H9 (cell line): ENCODE data around the gene PNLDC1. TPM values are rescaled to one million over a fixed set of nuclear protein-coding genes. Genes with fewer than 3 reads are reported as not detected.

Source experiments
- DNase-seq: peaks from one replicate; pipeline ENCODE4 v3.0.0-alpha.2; 2017
- H2AFZ ChIP-seq: one replicate; pipeline ENCODE4 v1.6.1; 2013; ENCODE audit warnings: mild to moderate bottlenecking, low read length, control low read depth, moderate library complexity
- H2AK5ac ChIP-seq: 2 replicates; pipeline ENCODE4 v1.6.1; 2013; ENCODE audit warnings: low read length, control low read depth, mixed read lengths; ENCODE audit not compliant: insufficient read length
- H2BK120ac ChIP-seq: one replicate; pipeline ENCODE4 v1.6.1; 2013; ENCODE audit warnings: low read depth, mild to moderate bottlenecking, low read length, control low read depth, inconsistent platforms; ENCODE audit not compliant: poor library complexity, severe bottlenecking
- H2BK12ac ChIP-seq: 2 replicates; pipeline ENCODE4 v1.6.1; 2013; ENCODE audit warnings: low read length, control low read depth, mixed read lengths, low read depth; ENCODE audit not compliant: insufficient read length
- H2BK15ac ChIP-seq: 2 replicates; pipeline ENCODE4 v1.6.1; 2013; ENCODE audit warnings: low read depth, low read length, control low read depth
- H2BK20ac ChIP-seq: one replicate; pipeline ENCODE4 v1.6.1; 2013; ENCODE audit warnings: low read depth, mild to moderate bottlenecking, low read length, control low read depth, inconsistent platforms; ENCODE audit not compliant: poor library complexity, severe bottlenecking
- H2BK5ac ChIP-seq: 2 replicates; pipeline ENCODE4 v1.6.1; 2013; ENCODE audit warnings: low read length, control low read depth, mixed read lengths; ENCODE audit not compliant: insufficient read length
- H3K14ac ChIP-seq: 2 replicates; pipeline ENCODE4 v1.6.1; 2013; ENCODE audit warnings: low read length, control low read depth; ENCODE audit not compliant: insufficient read depth
- H3K18ac ChIP-seq: 2 replicates; pipeline ENCODE4 v1.6.1; 2013; ENCODE audit warnings: low read depth, mild to moderate bottlenecking, mixed read lengths, low read length, control low read depth; ENCODE audit not compliant: insufficient read length
- H3K23ac ChIP-seq: 2 replicates; pipeline ENCODE4 v1.6.1; 2013; ENCODE audit warnings: low read length, control low read depth, mixed read lengths, low read depth; ENCODE audit not compliant: insufficient read length
- H3K23me2 ChIP-seq: 2 replicates; pipeline ENCODE4 v1.6.1; 2013; ENCODE audit warnings: low read depth, mild to moderate bottlenecking, mixed read lengths, low read length, control low read depth; ENCODE audit not compliant: insufficient read length, poor library complexity, severe bottlenecking
- H3K27ac ChIP-seq: 2 replicates; pipeline ENCODE4 v1.5.1; 2013; ENCODE audit warnings: low read length, control low read depth, mixed read lengths, low read depth; ENCODE audit not compliant: insufficient read length
- H3K27me3 ChIP-seq: 2 replicates; pipeline ENCODE4 v1.6.1; 2013; ENCODE audit warnings: low read length, control low read depth, inconsistent platforms; ENCODE audit not compliant: insufficient read depth
- H3K4ac ChIP-seq: 2 replicates; pipeline ENCODE4 v1.6.1; 2013; ENCODE audit warnings: low read depth, mild to moderate bottlenecking, control low read depth, inconsistent platforms, low read length, moderate library complexity
- H3K4me1 ChIP-seq: 2 replicates; pipeline ENCODE4 v1.6.1; 2013; ENCODE audit warnings: low read length, control low read depth, inconsistent platforms; ENCODE audit not compliant: insufficient read depth
- H3K4me2 ChIP-seq: 2 replicates; pipeline ENCODE4 v1.6.1; 2013; ENCODE audit warnings: low read length, control low read depth, mixed read lengths; ENCODE audit not compliant: insufficient read length, insufficient read depth
- H3K56ac ChIP-seq: 2 replicates; pipeline ENCODE4 v1.6.1; 2013; ENCODE audit warnings: low read depth, mild to moderate bottlenecking, mixed read lengths, low read length, control low read depth; ENCODE audit not compliant: insufficient read length
- H3K79me1 ChIP-seq: 2 replicates; pipeline ENCODE4 v1.6.1; 2013; ENCODE audit warnings: low read depth, mild to moderate bottlenecking, moderate library complexity, low read length, control low read depth, inconsistent platforms; ENCODE audit not compliant: insufficient read depth, poor library complexity, severe bottlenecking
- H3K79me2 ChIP-seq: 2 replicates; pipeline ENCODE4 v1.6.1; 2013; ENCODE audit warnings: low read length, control low read depth, inconsistent platforms; ENCODE audit not compliant: insufficient read depth
- H3K9ac ChIP-seq: 2 replicates; pipeline ENCODE4 v1.6.1; 2013; ENCODE audit warnings: low read length, control low read depth, mixed read lengths; ENCODE audit not compliant: insufficient read length; ENCODE audit errors: extremely low read depth
- H3K9me3 ChIP-seq: one replicate; pipeline ENCODE4 v1.6.1; 2013; ENCODE audit warnings: low read depth, low read length, inconsistent platforms; ENCODE audit not compliant: control insufficient read depth
- H3T11ph ChIP-seq: one replicate; pipeline ENCODE4 v1.6.1; 2013; ENCODE audit warnings: mild to moderate bottlenecking, low read length, control low read depth, inconsistent platforms
- H4K20me1 ChIP-seq: one replicate; pipeline ENCODE4 v1.6.1; 2013; ENCODE audit not compliant: control insufficient read depth, insufficient read length, insufficient read depth
- H4K5ac ChIP-seq: 2 replicates; pipeline ENCODE4 v1.6.1; 2013; ENCODE audit warnings: low read depth, mild to moderate bottlenecking, mixed read lengths, low read length, control low read depth; ENCODE audit not compliant: insufficient read length
- H4K8ac ChIP-seq: replicated peaks from 2 replicates; pipeline ENCODE4 v1.6.1; 2013; ENCODE audit warnings: low read length, control low read depth, mixed read lengths, low read depth; ENCODE audit not compliant: insufficient read length
- H4K91ac ChIP-seq: 2 replicates; pipeline ENCODE4 v1.6.1; 2013; ENCODE audit warnings: low read depth, mild to moderate bottlenecking, moderate library complexity, mixed read lengths, low read length, control low read depth; ENCODE audit not compliant: insufficient read length
- H3K27ac Mint-ChIP-seq, 3 experiments: 2 replicates in 2 of 3; 3 replicates in 1 of 3; pipeline ENCODE4 v1.8.0; 2020 to 2021; ENCODE audit warnings: mixed read lengths in 3 of 3, mild to moderate bottlenecking in 1 of 3, moderate library complexity in 1 of 3
- H3K27me3 Mint-ChIP-seq: 2 replicates; pipeline ENCODE4 v1.8.0; 2021; ENCODE audit warnings: low read depth, mild to moderate bottlenecking, moderate library complexity, mixed read lengths
- H3K36me3 Mint-ChIP-seq, 3 experiments: 2 replicates in 2 of 3; 3 replicates in 1 of 3; pipeline ENCODE4 v1.8.0; 2020 to 2021; ENCODE audit warnings: low read depth in 3 of 3, mixed read lengths in 3 of 3; ENCODE audit not compliant: insufficient read depth in 1 of 3
- H3K4me1 Mint-ChIP-seq, 2 experiments: 2 replicates each; pipeline ENCODE4 v1.8.0; 2020; ENCODE audit warnings: mixed read lengths in 2 of 2
- H3K4me3 Mint-ChIP-seq, 2 experiments: 2 replicates in 1 of 2; 3 replicates in 1 of 2; pipeline ENCODE4 v1.8.0; 2020 to 2021; ENCODE audit warnings: mild to moderate bottlenecking in 2 of 2, mixed read lengths in 2 of 2, moderate library complexity in 1 of 2
- H3K9me3 Mint-ChIP-seq, 2 experiments: 2 replicates in 1 of 2; 3 replicates in 1 of 2; pipeline ENCODE4 v1.8.0; 2020; ENCODE audit warnings: mild to moderate bottlenecking in 2 of 2, mixed read lengths in 2 of 2, moderate library complexity in 1 of 2
- CTCF ChIP-seq: fragments of 200-600 bp; sonication (generic); conservative IDR thresholded peaks from 3 replicates; pipeline ENCODE4 v1.8.0; 2021; ENCODE audit warnings: antibody characterized with exemption, mild to moderate bottlenecking
- WGBS: extraction: QIAGEN DNeasy Blood & Tissue Kit; methylation state at CpG from one replicate; pipeline ENCODE4 v1.1.7; 2013; ENCODE audit warnings: missing lambda C conversion rate, low lambda C conversion rate, mixed read lengths; ENCODE audit not compliant: insufficient read length; ENCODE audit errors: extremely low coverage; 5-methylcytosine and 5-hydroxymethylcytosine counted together
- total RNA-seq: library from RNA; stranded (reverse); gene quantifications from 2 replicates; pipeline ENCODE4 v1.2.1, GENCODE V29; 2021

Gene PNLDC1
- total RNA-seq, 1 experiment from 2014 or later: not detected

GRCh38 chr6:159866286-159867247 is 66.5 kb downstream of the PNLDC1 start:
- Histone ChIP-seq H3K9ac (no peak overlapping the region), H3K4ac (no peak overlapping the region), H3K27ac (no peak overlapping the region), H4K8ac (no peak overlapping the region), H3K14ac (peak overlapping the region; percentile 40), H3K56ac (no peak overlapping the region), H2BK15ac (no peak overlapping the region), H3K18ac (no peak overlapping the region), H3K79me2 (no peaks in the 10 kb centered on the region), H3K4me2 (no peak overlapping the region), H4K91ac (no peak overlapping the region), H2AK5ac (no peak overlapping the region), H3T11ph (no peak overlapping the region), H3K23ac (no peak overlapping the region), H4K5ac (no peak overlapping the region), H3K27me3 (no peaks in the 10 kb centered on the region), H4K20me1 (no peaks in the 10 kb centered on the region), H2AFZ (no peak overlapping the region), H2BK12ac (no peak overlapping the region), H3K79me1 (no peaks in the 10 kb centered on the region), H2BK120ac (no peak overlapping the region), H3K23me2 (no peaks in the 10 kb centered on the region), H3K4me1 (no peaks in the 10 kb centered on the region), H3K9me3 (no peaks in the 10 kb centered on the region), H2BK20ac (no peak overlapping the region), H2BK5ac (no peak overlapping the region)
- Mint-ChIP-seq H3K4me3 (no peak overlapping the region), H3K36me3 (no peaks in the 10 kb centered on the region), H3K27me3 (no peaks in the 10 kb centered on the region), H3K4me1 (no peaks in the 10 kb centered on the region), H3K9me3 (peaks cover 0 to 1% of the 10 kb centered on the region in 2 experiments; a peak in 3 of 5 replicates), H3K27ac (peak overlapping the region in 1 of 3 experiments; percentile 92; a peak in 2 of 7 replicates)
- WGBS: no CpG with 5 or more reads among the region's 28 CpGs
- no peak for DNase-seq
- no peak for TF ChIP-seq CTCF

Other genes starting within 250 kb of the PNLDC1 start
- gene SOD2, start 107.0 kb upstream of the PNLDC1 start, total RNA-seq: 78.5 and 80.5 TPM in 2 replicates
- gene WTAP, start 72.8 kb upstream of the PNLDC1 start, total RNA-seq: 138 and 142 TPM in 2 replicates
- 155 and 156 TPM in 2 replicates for gene ACAT2, start 38.2 kb upstream of the PNLDC1 start, total RNA-seq
- 401 and 412 TPM in 2 replicates for gene TCP1, start 10.7 kb upstream of the PNLDC1 start, total RNA-seq
- 87.4 and 88.8 TPM in 2 replicates for gene MRPL18, start 9.8 kb upstream of the PNLDC1 start, total RNA-seq
- 0.02 TPM in 2 replicates for gene MAS1, start 90.7 kb downstream of the PNLDC1 start, total RNA-seq
- gene IGF2R, start 168.8 kb downstream of the PNLDC1 start, total RNA-seq: 62.9 and 66.7 TPM in 2 replicates